Measurements from ENCODE around the gene C1orf35.

C1orf35 gene

GRCh38 chr1:228058172-228058948, 44.8 kb downstream of the C1orf35 start:
- H3K4me3 ChIP-seq (ENCODE audit: low read length): no peak overlapping the region
- H3K27me3 ChIP-seq (ENCODE audit: low read depth, low read length): peaks cover 22% of the 10 kb centered on the region
- no peak overlapping the region for H3K9ac ChIP-seq (ENCODE audit: low read length)
- H3K9me3 ChIP-seq (ENCODE audit: insufficient read depth, low read length): no peaks in the 10 kb centered on the region
- no peak for TF ChIP-seq CTCF (IDR thresholded peaks at IDR 0.05; ENCODE audit: low read depth, low read length)
- TF ChIP-seq EZH2phosphoT487 (IDR thresholded peaks at IDR 0.05; ENCODE audit: low read depth): no peak
- H3K4me1 ChIP-seq (ENCODE audit: low read length): no peaks in the 10 kb centered on the region
- H3K79me2 ChIP-seq (ENCODE audit: low read length): no peaks in the 10 kb centered on the region
- H4K20me1 ChIP-seq (ENCODE audit: insufficient read depth, low read length): no peaks in the 10 kb centered on the region
- no peaks in the 10 kb centered on the region for H3K36me3 ChIP-seq (replicated peaks; ENCODE audit: low read depth, low read length)
- no peak overlapping the region for H3K27ac ChIP-seq (ENCODE audit: low read length)
- no peak overlapping the region for H2AFZ ChIP-seq (ENCODE audit: low read depth, low read length)
- H3K4me2 ChIP-seq (ENCODE audit: low read length): no peak overlapping the region
